COR-L47 (cell line): Measurements from ENCODE around the gene GABBR1.

ENCODE experiments used
- DNase-seq: peaks from one replicate; lab custom pipeline; 2025; lab: John Stamatoyannopoulos, UW

Gene GABBR1

DNA sequence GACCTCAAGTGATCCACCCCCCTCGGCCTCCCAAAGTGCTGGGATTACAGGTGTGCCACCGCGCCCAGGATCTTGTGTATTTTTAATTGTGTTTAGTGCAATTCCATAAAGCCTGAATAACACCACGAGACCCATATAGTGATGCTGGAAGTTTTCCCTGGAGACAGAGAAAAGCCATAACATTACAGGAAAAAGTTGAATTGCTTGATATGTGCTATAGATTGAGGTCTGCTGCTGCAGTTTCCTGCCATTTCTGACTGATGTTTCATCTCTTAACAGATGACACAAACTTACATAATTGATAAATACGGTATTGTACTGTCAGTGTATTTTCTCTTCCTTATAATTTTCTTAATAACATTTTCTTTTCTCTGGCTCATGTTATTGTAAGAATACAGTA lies 66.1 kb downstream of the GABBR1 start:
- DNase-seq, result no peak

DNA sequence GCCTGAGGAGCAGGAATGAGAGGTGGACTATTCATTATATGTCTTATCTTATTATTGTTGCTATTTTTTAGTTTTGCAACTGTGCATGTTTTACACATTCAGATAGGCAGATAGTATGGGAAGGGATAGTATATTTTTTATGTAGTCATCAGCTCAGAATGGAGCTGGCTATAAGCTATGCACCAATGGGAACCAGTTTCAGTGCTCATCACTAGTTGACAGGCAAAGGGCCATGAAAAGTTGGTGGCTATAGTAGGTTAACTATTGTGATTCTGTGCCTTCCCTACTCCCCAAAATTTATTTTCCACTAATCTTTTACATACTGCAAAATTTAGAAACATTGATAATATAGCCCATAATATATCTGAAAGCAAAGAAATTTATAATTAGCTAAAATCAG lies 68.1 kb downstream of the GABBR1 start:
- DNase-seq, result no peak

DNA sequence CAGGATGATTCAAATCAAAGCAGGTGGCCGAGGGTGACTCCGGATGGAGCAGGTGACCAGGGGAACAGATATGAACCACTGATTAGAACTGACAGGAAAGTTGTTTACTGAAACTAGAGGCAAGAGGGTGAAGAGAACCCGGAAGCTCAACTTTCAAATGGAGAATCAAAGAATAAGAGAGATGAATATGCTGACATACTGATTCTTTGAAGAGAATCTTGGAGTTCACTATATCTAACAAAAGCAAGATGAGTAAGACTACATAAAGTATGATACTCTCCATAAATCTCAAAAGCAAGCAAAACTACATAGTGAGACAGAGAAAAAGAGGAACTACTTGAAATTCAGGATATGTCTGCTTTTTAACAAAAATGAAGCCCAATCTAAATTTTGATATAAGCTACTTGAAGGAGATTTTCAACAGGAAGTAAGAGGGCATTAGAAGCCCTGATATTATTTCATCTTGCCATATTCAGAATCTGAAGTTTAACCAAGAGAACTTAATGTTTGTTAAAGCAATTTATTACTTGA lies 69.5 kb downstream of the GABBR1 start:
- DNase-seq, result no peak

DNA sequence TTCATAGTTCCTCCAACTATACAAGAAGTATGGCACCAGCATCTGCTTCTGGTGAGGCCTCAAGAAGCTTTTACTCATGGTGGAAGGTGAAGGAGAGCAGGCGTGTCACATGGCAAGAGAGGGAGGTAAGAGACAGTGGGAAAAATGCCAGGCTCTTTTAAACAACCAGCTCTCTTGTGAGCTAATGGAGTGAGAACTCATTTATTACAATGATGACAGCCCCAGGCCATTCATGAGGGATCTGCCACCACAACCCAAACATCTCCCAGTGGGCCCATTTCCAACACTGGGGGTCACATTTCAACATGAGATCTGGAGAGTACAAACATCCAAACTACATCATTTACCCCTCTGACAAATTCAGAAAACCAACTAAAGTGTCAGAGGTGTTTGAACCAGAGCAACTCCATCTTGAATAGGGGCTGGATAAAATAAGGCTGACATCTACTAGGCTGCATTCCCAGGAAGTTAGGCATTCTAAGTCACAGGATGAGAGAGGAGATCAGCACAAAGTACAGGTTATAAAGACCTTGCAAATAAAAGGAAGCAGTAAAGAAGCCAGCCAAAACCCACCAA lies 71.3 kb downstream of the GABBR1 start:
- DNase-seq, result no peak

DNA sequence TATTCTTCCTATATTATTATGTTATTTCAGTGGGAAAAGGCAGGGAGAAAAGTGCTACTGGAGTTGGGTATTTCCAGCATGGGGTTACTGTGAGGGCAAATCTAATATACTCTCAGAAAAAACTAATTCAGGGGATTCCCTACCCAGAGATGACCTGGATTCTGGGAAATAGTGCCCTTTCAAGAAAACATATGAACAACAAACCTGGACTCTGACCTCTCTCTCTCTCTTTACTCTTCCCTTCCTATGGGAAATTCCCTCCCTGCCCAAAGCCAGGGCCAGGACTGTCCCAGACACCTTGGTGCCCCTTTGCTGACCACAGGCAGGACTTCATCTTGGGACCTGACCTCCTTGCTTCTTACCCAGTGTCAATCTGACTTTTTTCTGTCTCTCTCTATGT lies 71.9 kb downstream of the GABBR1 start:
- no peak for DNase-seq

DNA sequence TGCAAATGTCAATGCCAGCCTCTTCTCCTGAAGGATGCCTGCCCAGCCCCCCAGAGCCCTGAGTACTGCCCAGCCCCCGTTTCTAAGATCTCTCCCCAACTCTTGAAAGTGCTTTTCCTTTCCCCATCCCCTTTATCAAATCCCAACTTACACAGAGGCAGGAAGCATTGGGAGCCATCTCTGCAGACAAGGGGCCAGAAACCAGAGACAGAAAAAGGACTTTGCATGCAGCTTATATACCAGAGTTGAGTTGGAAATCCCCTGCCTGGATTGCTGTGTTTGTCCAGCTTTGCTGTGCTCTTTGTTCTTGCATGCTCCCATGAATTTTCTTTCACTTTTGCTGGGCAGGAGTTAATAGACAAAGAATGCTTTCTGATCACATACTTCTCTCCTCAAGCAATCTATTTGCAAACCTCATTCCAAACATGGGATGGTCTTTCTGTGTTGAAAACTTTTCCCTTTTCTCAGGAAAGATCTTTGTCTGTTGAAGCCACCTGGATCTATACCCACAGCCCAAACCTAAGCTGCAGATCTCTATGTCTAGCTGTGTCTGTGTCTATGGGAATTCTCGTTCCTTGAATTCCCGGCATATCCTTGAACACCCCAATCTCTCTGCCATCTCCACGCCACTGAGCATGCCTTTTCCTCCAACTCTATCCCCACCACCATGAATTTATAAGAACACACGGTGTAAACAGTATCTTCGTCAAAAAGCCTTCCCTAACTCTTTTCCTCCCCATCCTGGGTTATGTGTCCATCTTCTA lies 73.3 kb downstream of the GABBR1 start, which contains the start of gene UBD:
Gene UBD, minus strand, starts transcription at position 209 of the 764 bp plus-strand sequence. Its CDS starts 31 bp downstream, at position 178.
- no peak for DNase-seq

DNA sequence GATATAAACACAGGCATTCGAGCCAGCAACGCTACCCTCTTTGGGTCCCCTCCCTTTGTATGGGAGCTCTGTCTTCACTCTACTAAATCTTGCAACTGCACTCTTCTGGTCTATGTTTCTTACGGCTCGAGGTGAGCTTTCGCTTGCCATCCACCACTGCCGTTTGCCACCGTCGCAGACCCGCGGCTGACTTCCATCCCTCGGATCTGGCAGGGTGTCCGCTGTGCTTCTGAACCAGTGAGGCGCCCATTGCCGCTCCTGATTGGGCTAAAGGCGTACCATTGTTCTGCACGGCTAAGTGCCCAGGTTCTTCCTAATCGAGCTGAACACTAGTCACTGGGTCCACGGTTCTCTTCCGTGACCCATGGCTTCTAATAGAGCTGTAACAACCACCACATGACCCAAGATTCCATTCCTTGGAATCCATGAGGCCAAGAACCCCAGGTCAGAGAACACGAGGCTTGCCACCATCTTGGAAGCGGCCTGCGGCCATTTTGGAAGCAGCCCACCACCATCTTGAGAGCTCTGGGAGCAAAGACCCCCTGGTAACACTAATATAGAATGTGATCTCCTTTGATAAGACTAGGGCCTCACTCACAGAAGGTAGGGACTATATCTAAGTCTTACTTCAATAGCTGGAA lies 74.4 kb downstream of the GABBR1 start:
- no peak for DNase-seq

DNA sequence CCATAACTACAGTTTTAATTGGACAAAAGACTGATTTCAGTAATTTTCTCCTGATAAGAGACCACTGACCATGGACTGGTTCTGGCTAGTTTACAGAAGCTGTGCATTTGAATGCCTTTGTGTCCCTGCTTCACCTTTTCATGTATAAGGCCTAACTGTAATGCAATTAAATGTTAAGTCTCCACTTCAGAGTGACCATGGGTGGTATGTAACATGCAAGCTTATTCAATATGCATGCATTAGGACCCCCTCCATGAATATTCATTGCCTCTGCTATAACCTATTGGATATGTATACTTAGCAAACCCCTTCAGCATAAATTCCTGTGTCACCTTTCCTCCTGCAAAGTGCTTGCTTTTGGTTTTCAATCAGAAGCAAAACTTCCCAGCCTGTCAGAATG lies 75.7 kb downstream of the GABBR1 start:
- no peak for DNase-seq

DNA sequence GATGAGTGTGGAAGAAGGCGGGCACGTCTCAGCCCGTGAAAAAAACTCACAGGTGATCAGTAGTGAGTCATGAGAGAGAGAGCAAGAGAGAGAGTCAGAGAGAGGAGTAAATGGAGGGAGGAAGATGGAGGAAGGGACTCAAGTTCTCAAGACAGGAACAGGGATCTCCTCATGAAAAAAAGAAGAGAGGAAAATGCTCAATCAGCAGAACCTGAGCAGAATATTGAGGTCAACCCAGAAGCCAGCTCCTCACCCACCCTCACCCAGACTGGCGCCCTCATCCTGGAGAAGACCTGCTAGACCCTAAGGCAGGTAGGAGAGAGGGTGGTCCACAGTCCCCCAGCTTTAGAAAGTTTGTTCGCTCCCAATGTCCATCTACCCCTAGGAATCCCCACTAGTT lies 78.2 kb downstream of the GABBR1 start:
- no peak for DNase-seq

DNA sequence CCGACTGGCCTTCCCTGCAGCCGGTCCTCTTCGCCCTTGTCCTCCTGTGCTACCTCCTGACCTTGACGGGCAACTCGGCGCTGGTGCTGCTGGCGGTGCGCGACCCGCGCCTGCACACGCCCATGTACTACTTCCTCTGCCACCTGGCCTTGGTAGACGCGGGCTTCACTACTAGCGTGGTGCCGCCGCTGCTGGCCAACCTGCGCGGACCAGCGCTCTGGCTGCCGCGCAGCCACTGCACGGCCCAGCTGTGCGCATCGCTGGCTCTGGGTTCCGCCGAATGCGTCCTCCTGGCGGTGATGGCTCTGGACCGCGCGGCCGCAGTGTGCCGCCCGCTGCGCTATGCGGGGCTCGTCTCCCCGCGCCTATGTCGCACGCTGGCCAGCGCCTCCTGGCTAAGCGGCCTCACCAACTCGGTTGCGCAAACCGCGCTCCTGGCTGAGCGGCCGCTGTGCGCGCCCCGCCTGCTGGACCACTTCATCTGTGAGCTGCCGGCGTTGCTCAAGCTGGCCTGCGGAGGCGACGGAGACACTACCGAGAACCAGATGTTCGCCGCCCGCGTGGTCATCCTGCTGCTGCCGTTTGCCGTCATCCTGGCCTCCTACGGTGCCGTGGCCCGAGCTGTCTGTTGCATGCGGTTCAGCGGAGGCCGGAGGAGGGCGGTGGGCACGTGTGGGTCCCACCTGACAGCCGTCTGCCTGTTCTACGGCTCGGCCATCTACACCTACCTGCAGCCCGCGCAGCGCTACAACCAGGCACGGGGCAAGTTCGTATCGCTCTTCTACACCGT lies 79.5 kb downstream of the GABBR1 start:
- no peak for DNase-seq

DNA sequence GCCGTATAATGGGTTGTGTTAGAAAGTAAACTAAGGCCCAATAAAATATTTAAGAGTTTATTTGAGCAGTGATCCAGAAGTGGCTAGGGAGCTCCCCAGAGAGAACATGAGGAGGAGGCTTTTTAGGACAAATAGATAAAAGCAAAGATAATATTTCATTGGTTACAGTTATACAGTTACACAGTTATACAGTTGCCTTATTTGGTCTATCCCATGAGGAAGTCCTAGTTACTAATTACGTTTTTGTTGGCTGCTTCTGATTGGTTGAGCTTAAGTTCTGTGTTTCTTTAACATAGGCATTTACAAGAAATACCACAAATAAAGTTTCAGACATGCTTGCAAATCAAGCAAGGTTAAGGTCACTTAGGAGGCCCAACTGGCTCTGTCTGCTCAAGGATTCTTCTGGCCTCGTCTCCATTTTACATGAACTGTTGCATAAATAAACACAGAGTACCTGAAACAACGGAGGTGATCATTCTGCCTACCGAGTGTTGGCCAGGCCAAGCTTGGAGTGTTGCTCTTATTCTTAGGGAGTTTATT lies 80.4 kb downstream of the GABBR1 start:
- DNase-seq, result no peak

DNA sequence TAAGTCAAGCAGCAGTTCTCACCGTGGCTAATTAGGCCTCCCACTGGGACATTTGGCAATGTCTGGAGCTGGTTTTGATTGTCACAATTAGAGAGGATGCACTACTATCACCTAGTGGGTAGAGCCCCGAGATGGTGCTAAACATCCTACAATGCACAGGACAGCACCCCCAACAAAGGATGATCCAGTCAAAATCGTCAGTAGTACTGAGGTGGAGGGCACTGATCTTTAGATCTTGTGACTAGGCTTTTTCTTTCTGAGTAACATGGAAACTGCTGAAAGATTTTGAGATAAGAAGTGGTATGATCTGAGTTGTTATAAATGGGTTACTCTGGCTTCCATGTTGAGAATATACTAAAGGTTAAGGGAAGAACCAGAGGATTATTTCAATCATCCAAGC lies 85.4 kb downstream of the GABBR1 start:
- peak; percentile 26 for DNase-seq

DNA sequence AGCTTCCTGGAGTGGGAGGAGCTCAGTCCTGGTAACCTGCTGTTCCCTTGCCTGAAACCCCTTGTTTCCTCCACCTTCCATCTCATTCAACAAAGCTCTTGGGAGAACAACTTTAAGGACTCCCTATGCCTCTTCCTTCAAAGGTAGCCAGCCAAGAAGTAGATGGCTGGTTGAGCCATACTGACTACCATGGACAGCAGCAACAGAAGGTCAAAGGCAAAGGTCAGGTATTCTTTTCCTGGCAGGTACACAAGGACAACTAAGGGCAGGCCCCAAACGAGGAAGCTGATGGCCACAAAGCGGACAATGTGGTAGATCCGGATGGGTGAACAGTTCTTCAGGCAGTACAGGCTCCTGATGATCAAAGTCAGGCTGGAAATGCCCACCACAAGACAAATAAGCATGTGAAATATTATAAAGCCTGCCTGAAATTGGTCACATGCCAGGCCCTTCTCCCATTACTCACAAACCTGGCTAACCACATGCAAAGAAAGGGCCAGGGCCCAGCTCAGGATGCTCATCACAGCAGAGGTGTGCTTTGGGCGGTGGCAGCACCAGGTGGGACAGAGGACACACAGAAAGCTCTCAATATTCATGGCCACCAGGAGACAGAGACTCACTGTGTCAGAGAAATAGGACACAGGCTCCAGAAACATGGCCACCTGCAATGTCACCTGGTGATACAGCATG lies 95.1 kb downstream of the GABBR1 start:
- no peak for DNase-seq

DNA sequence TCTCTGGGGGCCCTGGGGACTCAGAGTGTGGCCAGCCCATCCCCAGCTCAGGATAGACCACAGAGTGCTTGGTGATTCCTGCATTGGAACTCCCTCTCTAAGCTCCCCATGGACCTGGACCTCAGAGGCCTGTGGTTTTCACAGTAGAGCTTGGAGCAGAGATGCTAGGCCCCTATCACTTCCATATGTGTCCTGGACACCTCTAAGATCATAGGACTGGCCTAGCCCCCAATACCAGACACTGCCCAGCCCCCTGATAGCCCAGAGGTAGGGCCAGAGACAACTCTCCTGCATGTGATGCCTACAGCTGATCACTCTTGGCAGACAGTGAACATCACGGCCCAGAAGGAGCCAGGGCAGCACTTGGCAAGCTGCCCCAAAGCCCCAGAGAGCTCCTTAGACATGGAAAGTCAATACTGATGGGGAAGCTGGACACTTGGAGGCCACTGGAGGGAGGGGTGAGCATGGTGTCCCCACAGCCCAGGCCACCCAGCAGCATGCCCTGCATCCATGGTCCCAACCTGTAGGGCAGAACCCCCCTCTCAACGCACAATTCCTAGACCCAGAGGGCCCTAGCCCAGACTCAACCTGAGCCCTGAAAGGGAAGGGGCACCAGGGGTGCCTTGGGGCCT lies 100.5 kb downstream of the GABBR1 start:
- DNase-seq, result no peak

DNA sequence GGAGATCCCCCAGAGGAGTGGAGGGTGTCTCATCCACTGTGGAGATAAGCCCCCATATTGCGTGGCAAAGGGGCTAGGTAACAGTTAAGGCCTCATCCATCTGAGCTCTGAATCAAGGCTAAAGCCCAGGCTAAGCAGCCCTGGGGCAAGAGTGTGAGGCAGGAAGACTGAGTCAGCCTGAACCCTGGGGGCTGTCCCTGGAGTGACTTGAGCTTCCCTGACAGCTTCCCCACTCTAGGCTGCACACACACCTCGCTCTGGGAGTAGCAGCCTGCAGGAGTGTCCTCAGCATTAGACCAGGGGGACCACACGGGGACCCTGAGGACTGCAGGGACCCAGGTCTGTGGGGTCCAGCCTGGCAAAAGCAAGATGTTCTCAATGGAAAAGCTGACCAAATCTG lies 101.3 kb downstream of the GABBR1 start:
- DNase-seq, result no peak

DNA sequence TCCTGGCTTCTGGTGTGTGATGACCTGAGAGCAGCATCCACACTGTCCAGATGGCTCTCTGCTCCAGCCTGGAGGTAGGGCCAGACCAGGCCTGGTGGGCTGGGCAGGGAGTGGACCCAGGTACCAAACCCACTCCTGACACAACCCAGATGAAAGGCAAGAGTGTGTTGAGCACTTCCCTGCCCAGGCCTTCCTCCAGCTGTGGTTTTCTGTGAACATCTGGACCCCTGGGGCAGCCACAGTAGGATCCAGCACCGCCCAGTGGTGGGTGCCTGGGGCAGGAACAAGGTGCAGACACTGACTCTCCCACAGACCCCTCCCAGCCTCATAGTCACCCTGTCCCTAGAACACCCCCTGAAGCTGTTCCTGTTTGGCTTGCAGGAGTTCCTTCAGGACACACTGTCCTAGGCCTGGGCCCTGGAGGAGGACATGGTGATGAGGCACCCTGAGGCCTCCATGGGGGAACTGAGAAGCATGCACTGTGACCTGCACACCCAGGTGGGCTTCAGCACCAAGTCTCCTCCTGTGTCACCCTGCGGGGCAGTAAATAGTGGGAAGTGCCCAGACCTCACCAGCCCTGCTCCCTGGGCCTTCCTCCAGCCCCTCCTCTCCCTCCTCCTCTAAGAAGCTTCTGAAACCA lies 102.2 kb downstream of the GABBR1 start:
- DNase-seq, result no peak

DNA sequence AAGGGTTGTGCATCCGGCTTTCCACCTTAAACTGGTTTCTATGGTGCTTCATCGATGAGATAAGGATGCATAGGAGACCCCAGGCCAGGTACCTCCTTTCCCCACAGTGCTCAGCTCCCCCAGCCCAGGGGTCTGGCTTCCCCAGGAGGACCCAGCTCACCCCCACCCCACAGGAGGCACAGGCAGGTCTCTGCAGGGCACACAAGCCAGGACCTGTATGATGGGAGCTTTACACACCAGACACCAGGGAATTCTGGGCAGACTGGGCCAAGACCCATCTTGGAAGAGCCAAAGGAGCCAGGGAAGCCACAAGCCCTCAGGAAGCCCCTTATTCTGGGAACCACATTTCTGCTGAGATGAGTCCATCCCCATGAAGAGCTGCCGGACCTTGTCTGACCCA lies 103.0 kb downstream of the GABBR1 start:
- no peak for DNase-seq

DNA sequence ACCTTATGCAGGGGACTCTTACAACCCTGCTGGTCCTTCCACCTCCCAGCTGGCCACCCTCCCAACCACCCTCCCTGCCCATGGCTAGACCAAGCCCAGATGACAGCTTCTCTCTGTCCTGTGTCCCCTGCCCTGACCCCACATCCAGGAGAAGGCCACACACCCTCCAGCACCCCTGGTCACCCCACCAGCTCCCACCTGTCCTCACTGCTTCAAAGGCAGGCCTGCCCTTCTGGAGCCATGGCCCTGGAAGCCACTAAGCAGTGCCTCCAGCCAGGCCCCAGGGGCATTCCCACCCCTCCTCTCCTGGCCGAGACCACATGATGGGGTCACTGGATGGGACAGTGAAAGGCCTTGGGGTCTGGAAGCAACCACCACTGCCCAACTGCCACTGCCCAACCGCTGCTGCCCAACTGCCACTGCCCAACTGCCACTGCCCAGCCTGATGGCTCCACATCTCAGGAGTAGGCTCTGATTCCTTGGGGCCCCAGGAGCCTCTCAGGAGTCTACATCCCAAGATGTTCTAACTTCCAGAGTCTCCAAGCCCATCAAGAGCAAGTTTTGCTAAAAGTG lies 103.9 kb downstream of the GABBR1 start:
- DNase-seq, result no peak

DNA sequence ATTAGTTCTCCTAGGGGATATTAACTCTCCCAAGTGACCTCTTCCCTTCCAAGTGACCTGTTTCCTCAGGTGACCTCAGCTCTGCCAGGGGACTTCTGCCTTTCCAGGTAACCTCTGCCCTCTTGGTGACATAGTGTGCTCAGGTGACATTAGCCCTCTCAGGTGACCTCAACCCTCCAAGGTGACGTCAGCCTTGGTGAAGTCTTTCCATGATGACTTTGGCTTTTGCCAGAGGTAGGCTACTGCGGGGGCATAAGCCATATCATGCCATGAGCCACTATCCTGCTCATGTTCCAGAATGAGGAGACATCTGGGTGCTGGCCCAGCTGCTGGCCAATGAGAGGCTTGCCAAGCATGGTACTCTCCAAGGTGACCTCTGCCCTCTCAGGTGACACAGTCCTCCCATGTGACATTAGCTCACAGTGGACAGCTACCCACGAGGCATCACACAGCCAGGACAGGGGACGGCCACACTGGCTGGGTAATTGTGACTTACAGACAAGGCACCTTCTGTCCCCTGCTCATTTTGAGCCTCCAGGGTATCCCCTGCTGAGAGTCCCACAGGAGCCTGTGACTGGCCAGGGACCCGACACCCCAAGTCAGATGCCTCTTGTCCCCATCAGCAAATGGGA lies 104.6 kb downstream of the GABBR1 start:
- DNase-seq, result no peak

DNA sequence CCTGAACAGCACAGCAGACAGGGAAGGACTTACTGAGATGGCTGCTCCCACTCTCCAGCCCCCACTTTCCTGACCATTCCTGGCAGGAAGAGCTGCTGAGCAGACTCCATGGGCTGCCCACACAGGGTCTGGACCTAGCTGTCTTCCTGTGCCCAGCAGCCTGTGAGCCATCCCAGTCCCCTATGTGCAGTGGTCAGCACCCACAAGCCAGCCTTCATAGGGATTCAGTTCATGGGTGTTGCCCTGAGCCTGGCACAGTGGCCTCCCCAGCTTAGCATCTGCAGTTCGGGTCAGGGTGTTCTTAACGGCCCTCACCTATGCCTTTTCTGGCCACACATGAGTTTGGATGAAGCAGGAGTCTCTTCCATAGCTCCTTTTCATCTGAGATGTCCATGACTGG lies 105.4 kb downstream of the GABBR1 start:
- no peak for DNase-seq
